Endothelial cell of umbilical vein (primary cell): ENCODE results near the gene WNT16. TPM values are rescaled to one million over a fixed set of nuclear protein-coding genes. Genes with fewer than 3 reads are reported as not detected.

Source experiments
- BruUV-seq: library from RNA; stranded (reverse); fragments of 400-500 nt; replicated peaks from 2 replicates; lab custom pipeline; 2021; lab: Mats Ljungman, UMichigan
- CTCF ChIA-PET: fragments of 300-600, 350-600 bp; sonication (Branson Sonifier 250); formaldehyde crosslinking; loops from one replicate; lab custom pipeline; 2021; ENCODE audit warnings: antibody characterized with exemption, inconsistent platforms; lab: Charles Lee
- POLR2A ChIA-PET: fragments of 300-600, 350-600 bp; sonication (Branson Sonifier 250); formaldehyde crosslinking; loops from one replicate; lab custom pipeline; 2021; ENCODE audit warnings: antibody characterized with exemption, inconsistent platforms; lab: Charles Lee
- DNase-seq: peaks from one replicate; pipeline ENCODE4 v3.0.0-alpha.2; 2011; ENCODE audit warnings: low read depth, low spot score
- FAIRE-seq: peaks from 2 replicates; lab custom pipeline; 2011; peaks lifted over from hg19 to GRCh38; lab: Jason Lieb, UNC
- H2AFZ ChIP-seq: 2 replicates; pipeline ENCODE4 v1.6.0; 2012; ENCODE audit warnings: low read depth, low read length, control low read depth, inconsistent platforms
- H3K27ac ChIP-seq: 2 replicates; pipeline ENCODE4 v1.5.1; 2011; ENCODE audit warnings: low read depth, mild to moderate bottlenecking, control low read depth, low read length, moderate library complexity; ENCODE audit not compliant: insufficient read depth
- H3K27me3 ChIP-seq, 2 experiments: 2 replicates each; pipeline versions ENCODE4 v1.6.0 to v1.6.1; 2011; ENCODE audit warnings: low read length in 2 of 2, mixed read lengths in 1 of 2; ENCODE audit not compliant: control insufficient read depth in 2 of 2, insufficient read depth in 2 of 2
- H3K36me3 ChIP-seq, 2 experiments: 2 replicates in 1 of 2; 3 replicates in 1 of 2; pipeline ENCODE4 v1.5.1; 2011; ENCODE audit warnings: low read length in 2 of 2, mild to moderate bottlenecking in 1 of 2, moderate library complexity in 1 of 2; ENCODE audit not compliant: control insufficient read depth in 2 of 2, insufficient read depth in 2 of 2; ENCODE audit errors: extremely low read depth in 1 of 2
- H3K4me1 ChIP-seq: 3 replicates; pipeline ENCODE4 v1.5.1; 2011; ENCODE audit warnings: mild to moderate bottlenecking, low read length; ENCODE audit not compliant: control insufficient read depth, insufficient read depth; ENCODE audit errors: extremely low read depth
- H3K4me2 ChIP-seq: 2 replicates; pipeline ENCODE4 v1.6.1; 2011; ENCODE audit warnings: low read length, control low read depth, mixed read lengths; ENCODE audit not compliant: insufficient read depth
- H3K4me3 ChIP-seq, 3 experiments: fragments of 200-600 bp in 1 of 3; sonication (generic), shearing (Covaris generic) in 1 of 3; replicated peaks in 1 of 3; 2 replicates each; pipeline ENCODE4 v1.5.1; 2011 to 2016; ENCODE audit warnings: control low read depth in 3 of 3, low read length in 3 of 3, mild to moderate bottlenecking in 2 of 3, inconsistent platforms in 1 of 3, low read depth in 1 of 3, moderate library complexity in 1 of 3; ENCODE audit not compliant: insufficient read depth in 1 of 3
- H3K79me2 ChIP-seq: 2 replicates; pipeline ENCODE4 v1.6.0; 2012; ENCODE audit warnings: low read length, inconsistent platforms; ENCODE audit not compliant: control insufficient read depth, insufficient read depth
- H3K9ac ChIP-seq: replicated peaks from 2 replicates; pipeline ENCODE3; 2011; ENCODE audit warnings: low read length, control low read depth; ENCODE audit not compliant: insufficient read depth; ENCODE audit errors: extremely low read depth
- H3K9me1 ChIP-seq: replicated peaks from 3 replicates; pipeline ENCODE4 v1.6.0; 2011; ENCODE audit warnings: mild to moderate bottlenecking, low read length; ENCODE audit not compliant: control insufficient read depth, insufficient read depth; ENCODE audit errors: extremely low read depth
- H3K9me3 ChIP-seq: replicated peaks from 2 replicates; pipeline ENCODE4 v1.5.1; 2012; ENCODE audit warnings: low read length, inconsistent platforms; ENCODE audit not compliant: control insufficient read depth, insufficient read depth
- H4K20me1 ChIP-seq: replicated peaks from 2 replicates; pipeline ENCODE3; 2011; ENCODE audit warnings: mild to moderate bottlenecking, low read length; ENCODE audit not compliant: control insufficient read depth, insufficient read depth; ENCODE audit errors: extremely low read depth
- CTCF ChIP-seq, 2 donors: IDR thresholded peaks; 1 replicate in 1 of 2; 2 replicates in 1 of 2; pipeline ENCODE4 v1.5.1; 2011; ENCODE audit warnings: low read length in 2 of 2, mild to moderate bottlenecking in 2 of 2, moderate library complexity in 2 of 2, control low read depth in 1 of 2, inconsistent platforms in 1 of 2, low read depth in 1 of 2; ENCODE audit not compliant: insufficient read depth in 1 of 2; ENCODE audit errors: extremely low read depth in 1 of 2
- EZH2 ChIP-seq: IDR thresholded peaks from 2 replicates; pipeline ENCODE4 v1.6.1; 2012; ENCODE audit warnings: borderline replicate concordance, low read depth, mild to moderate bottlenecking, moderate library complexity, low read length, inconsistent platforms; ENCODE audit not compliant: severe bottlenecking
- FOS ChIP-seq: IDR thresholded peaks from 2 replicates; pipeline ENCODE4 v1.6.1; 2011; ENCODE audit warnings: mild to moderate bottlenecking, low read length, moderate library complexity, borderline replicate concordance; ENCODE audit not compliant: insufficient read depth
- GATA2 ChIP-seq: IDR thresholded peaks from 2 replicates; pipeline ENCODE4 v1.7.0; 2011; ENCODE audit warnings: low read depth, mild to moderate bottlenecking, moderate library complexity, mixed read lengths, low read length; ENCODE audit not compliant: insufficient read length, insufficient read depth
- JUN ChIP-seq: IDR thresholded peaks from 2 replicates; pipeline ENCODE4 v1.6.1; 2011; ENCODE audit warnings: borderline replicate concordance, low read depth; ENCODE audit not compliant: insufficient read length, insufficient read depth
- MAX ChIP-seq: IDR thresholded peaks from 2 replicates; pipeline ENCODE4 v1.6.1; 2011; ENCODE audit not compliant: insufficient read depth, insufficient read length
- MYC ChIP-seq: IDR thresholded peaks from one replicate; pipeline ENCODE4 v1.6.1; 2011; ENCODE audit warnings: mild to moderate bottlenecking, low read depth, low read length
- POLR2A ChIP-seq: IDR thresholded peaks from 2 replicates; pipeline ENCODE4 v1.6.1; 2012; ENCODE audit warnings: low read depth, mild to moderate bottlenecking, control low read depth, low read length
- POLR2AphosphoS5 ChIP-seq: IDR thresholded peaks from 2 replicates; pipeline ENCODE4 v1.6.1; 2012; ENCODE audit warnings: low read depth, mild to moderate bottlenecking, control low read depth, low read length, moderate library complexity; ENCODE audit not compliant: insufficient read depth
- dilution Hi-C: fragments of 300-500 bp; cut with MboI; formaldehyde crosslinking; loops from one replicate; pipeline ENCODE4 v1.15.0; 2019; ENCODE audit warnings: low sequenced_read_pairs; ENCODE audit not compliant: extremely low pct_ligation_motif_present
- intact Hi-C: fragments of 100-400 bp; cut with micrococcal nuclease; formaldehyde crosslinking; loops from one replicate; pipeline ENCODE4 v1.10.0; 2022
- polyA plus RNA-seq, 4 experiments: library from polyadenylated mRNA; depleted of rRNA in 3 of 4; stranded (reverse) in 3 of 4; unstranded in 1 of 4; fragments of >200 nt; gene quantifications; 2 replicates each; pipeline versions ENCODE4 v1.2.1 to v1.2.3, GENCODE V29; 2011 to 2012; ENCODE audit warnings: missing spikeins in 1 of 4
- total RNA-seq: library from RNA; stranded (reverse); gene quantifications from 2 replicates; pipeline ENCODE4 v1.2.3, GENCODE V29; 2021

Gene WNT16
- total and polyA plus RNA-seq, 2 donors (not counting 3 experiments of a cell fraction or from before 2014, with no cell fraction given): not detected

- peak overlapping the region; percentile 22 for H3K9ac ChIP-seq
These were observed 43.7 kb downstream of the WNT16 start for GRCh38 chr7:121372376-121373010.

GRCh38 chr7:121373177-121373576 lies 44.4 kb downstream of the WNT16 start:
- BruUV-seq: no TSS peak
- FAIRE-seq (no peak), DNase-seq (no peak)
- dilution Hi-C loops: no loop called here
- CTCF ChIA-PET: interaction anchor here (0.7 to 9.3 kb wide), 14 partner anchors 8 to 623 kb away, joined by 3 to 104 read pairs (median 4); partner anchors contain the start of gene FAM3C
- POLR2A ChIA-PET: interaction anchor here (0.6 to 1.1 kb wide), 3 partner anchors 10 to 1610 kb away, joined by 3 to 5 read pairs (median 5); partner anchors contain the start of gene FAM3C
- Histone ChIP-seq H3K9ac (peak overlapping the region; percentile 22), H3K9me1 (no peaks in the 10 kb centered on the region), H3K27ac (peak overlapping the region; percentile 37), H3K4me3 (no peak overlapping the region), H3K36me3 (peaks cover 0 to 7% of the 10 kb centered on the region in 2 experiments), H4K20me1 (no peaks in the 10 kb centered on the region), H3K9me3 (no peaks in the 10 kb centered on the region), H3K4me1 (peaks cover 16% of the 10 kb centered on the region), H3K27me3 (no peaks in the 10 kb centered on the region), H2AFZ (no peak overlapping the region), H3K4me2 (peak overlapping the region; percentile 81), H3K79me2 (no peaks in the 10 kb centered on the region)
- TF ChIP-seq POLR2AphosphoS5: no peak
- TF ChIP-seq GATA2: no peak
- TF ChIP-seq POLR2A: no peak
- TF ChIP-seq JUN: no peak
- no peak for TF ChIP-seq MAX
- TF ChIP-seq CTCF (IDR thresholded peaks at IDR 0.05; ENCODE audit: extremely low read depth in 1 of 2, insufficient read depth in 1 of 2, low read depth in 1 of 2, low read length in 2 of 2): no peak
- TF ChIP-seq FOS: no peak
- TF ChIP-seq EZH2: no peak
- TF ChIP-seq MYC: no peak
- intact Hi-C loops: loop anchor here (1.0 to 2.0 kb wide), 2 partner anchors 10 to 64 kb away; no protein-coding TSS in a partner anchor

More at GRCh38 chr7:121372376-121373010, 43.7 kb downstream of the WNT16 start:
- DNase-seq: peak; percentile 67
- dilution Hi-C loops (no loop called here), intact Hi-C loops (loop anchor here (1.0 to 2.0 kb wide), 3 partner anchors 11 to 175 kb away; no protein-coding TSS in a partner anchor)
- H3K9me3 ChIP-seq: no peaks in the 10 kb centered on the region
- peaks cover 16% of the 10 kb centered on the region for H3K4me1 ChIP-seq
- TF ChIP-seq FOS: no peak
- peak; percentile 18 for TF ChIP-seq GATA2
- no TSS peak for BruUV-seq
- no peak overlapping the region for H2AFZ ChIP-seq
- H3K27me3 ChIP-seq: no peaks in the 10 kb centered on the region
- H3K27ac ChIP-seq: peak overlapping the region; percentile 37
- H3K4me3 ChIP-seq: no peak overlapping the region
- no peak for FAIRE-seq
- H4K20me1 ChIP-seq: no peaks in the 10 kb centered on the region
- H3K36me3 ChIP-seq: peaks cover 0 to 7% of the 10 kb centered on the region in 2 experiments
- CTCF ChIA-PET: interaction anchor here (0.7 to 9.3 kb wide), 14 partner anchors 9 to 624 kb away, joined by 3 to 104 read pairs (median 4); partner anchors contain the start of gene FAM3C
- H3K9me1 ChIP-seq: no peaks in the 10 kb centered on the region
- POLR2A ChIA-PET: interaction anchor here (0.6 to 1.1 kb wide), 2 partner anchors 10 to 24 kb away, joined by 3 to 5 read pairs; partner anchors contain the start of gene FAM3C
- H3K4me2 ChIP-seq: peak overlapping the region; percentile 81
- H3K79me2 ChIP-seq: no peaks in the 10 kb centered on the region
